SJSA1 (cell line): ENCODE results near the gene TFF3. TPM values are rescaled to one million over a fixed set of nuclear protein-coding genes. Genes with fewer than 3 reads are reported as not detected.
A peak's percentile ranks its signal among the peaks of the same experiment; 100 is the strongest.

ENCODE experiments used
- DNase-seq, 2 experiments: peaks; one replicate each; pipeline ENCODE4 v3.0.0-alpha.2; 2015 to 2020; ENCODE audit warnings: low spot score in 2 of 2, low read depth in 1 of 2
- H3K27ac ChIP-seq: fragments of 250-450 bp; sonication (Bioruptor Pico); 2 replicates; pipeline ENCODE4 v1.5.1; 2020; ENCODE audit warnings: mild to moderate bottlenecking, moderate library complexity
- H3K27me3 ChIP-seq: fragments of 250-450 bp; sonication (Bioruptor Pico); replicated peaks from 2 replicates; pipeline ENCODE4 v1.5.1; 2020; ENCODE audit warnings: mild to moderate bottlenecking, moderate library complexity
- H3K36me3 ChIP-seq: fragments of 250-450 bp; sonication (Bioruptor Pico); 2 replicates; pipeline ENCODE4 v1.5.1; 2020; ENCODE audit warnings: mild to moderate bottlenecking
- H3K4me1 ChIP-seq: fragments of 250-450 bp; sonication (Bioruptor Pico); replicated peaks from 2 replicates; pipeline ENCODE4 v1.6.1; 2021; ENCODE audit warnings: mild to moderate bottlenecking
- H3K4me3 ChIP-seq: fragments of 250-450 bp; sonication (Bioruptor Pico); 2 replicates; pipeline ENCODE4 v1.5.1; 2020; ENCODE audit warnings: mild to moderate bottlenecking
- H3K9me3 ChIP-seq: fragments of 250-450 bp; sonication (Bioruptor Pico); replicated peaks from 2 replicates; pipeline ENCODE4 v1.5.1; 2020; ENCODE audit warnings: mild to moderate bottlenecking
- total RNA-seq: library from RNA; depleted of rRNA; stranded (reverse); fragments of >200 nt; shearing (Covaris generic); gene quantifications from 2 replicates; pipeline ENCODE4 v1.2.3, GENCODE V29; 2014

Gene TFF3
- total RNA-seq, 1 experiment from 2014 or later, result not detected

- no peaks in the 10 kb centered on the region; the same call in 1 of the 2 replicates for H3K9me3 ChIP-seq
- no peaks in the 10 kb centered on the region for H3K27me3 ChIP-seq
- no peaks in the 10 kb centered on the region for H3K4me1 ChIP-seq
- no peaks in the 10 kb centered on the region for H3K36me3 ChIP-seq
- H3K27ac ChIP-seq, result no peak overlapping the region
- no peak overlapping the region for H3K4me3 ChIP-seq
- DNase-seq, result peak in 1 of 2 experiments; percentile 31
Measured at GRCh38 chr21:42351626-42352440, 36.6 kb upstream of the TFF3 start.

- Histone ChIP-seq H3K9me3 (no peaks in the 10 kb centered on the region; the same call in 1 of the 2 replicates), H3K27ac (no peak within 1 kb of the TSS), H3K4me1 (no peaks in the 10 kb centered on the region), H3K27me3 (no peaks in the 10 kb centered on the region), H3K36me3 (no peaks in the 10 kb centered on the region), H3K4me3 (no peak within 1 kb of the TSS)
- peak in 1 of 2 experiments; percentile 32 for DNase-seq
Measured at GRCh38 chr21:42350927-42351426, 35.8 kb upstream of the TFF3 start, which contains the start of gene TFF2. Gene TFF2 (minus strand): TSS chr21:42350994. CDS start chr21:42350957, 37 bp downstream.

GRCh38 chr21:42350318-42350910 lies 35.2 kb upstream of the TFF3 start:
- H3K4me1 ChIP-seq, result no peaks in the 10 kb centered on the region
- H3K27ac ChIP-seq, result no peak overlapping the region
- H3K4me3 ChIP-seq, result no peak overlapping the region
- peak in 1 of 2 experiments; percentile 34 for DNase-seq
- H3K9me3 ChIP-seq, result no peaks in the 10 kb centered on the region; the same call in 1 of the 2 replicates
- H3K27me3 ChIP-seq, result no peaks in the 10 kb centered on the region
- H3K36me3 ChIP-seq, result no peaks in the 10 kb centered on the region

GRCh38 chr21:42349420-42350317 lies 34.5 kb upstream of the TFF3 start:
- Histone ChIP-seq H3K4me1 (no peaks in the 10 kb centered on the region), H3K9me3 (no peaks in the 10 kb centered on the region), H3K4me3 (no peak overlapping the region), H3K27ac (no peak overlapping the region), H3K27me3 (no peaks in the 10 kb centered on the region), H3K36me3 (no peaks in the 10 kb centered on the region)
- DNase-seq, result peak in 1 of 2 experiments; percentile 13

GRCh38 chr21:42348762-42349161 lies 33.6 kb upstream of the TFF3 start:
- no peak for DNase-seq
- Histone ChIP-seq H3K27me3 (no peaks in the 10 kb centered on the region), H3K4me3 (no peak overlapping the region), H3K27ac (no peak overlapping the region), H3K36me3 (no peaks in the 10 kb centered on the region), H3K9me3 (no peaks in the 10 kb centered on the region), H3K4me1 (no peaks in the 10 kb centered on the region)

- no peaks in the 10 kb centered on the region for H3K36me3 ChIP-seq
- no peaks in the 10 kb centered on the region for H3K9me3 ChIP-seq
- H3K27me3 ChIP-seq, result no peaks in the 10 kb centered on the region
- H3K4me3 ChIP-seq, result no peak overlapping the region
- no peaks in the 10 kb centered on the region for H3K4me1 ChIP-seq
- DNase-seq, result peak in 1 of 2 experiments; percentile 32
- no peak overlapping the region for H3K27ac ChIP-seq
Measured at GRCh38 chr21:42347601-42348327, 32.6 kb upstream of the TFF3 start.

GRCh38 chr21:42346866-42347600 lies 31.8 kb upstream of the TFF3 start:
- Histone ChIP-seq H3K4me3 (no peak overlapping the region), H3K27me3 (no peaks in the 10 kb centered on the region), H3K9me3 (no peaks in the 10 kb centered on the region), H3K36me3 (no peaks in the 10 kb centered on the region), H3K4me1 (no peaks in the 10 kb centered on the region), H3K27ac (no peak overlapping the region)
- peak in 1 of 2 experiments; percentile 35 for DNase-seq

GRCh38 chr21:42346441-42346840 lies 31.2 kb upstream of the TFF3 start:
- peak in 1 of 2 experiments; percentile 8 for DNase-seq
- Histone ChIP-seq H3K9me3 (no peaks in the 10 kb centered on the region), H3K27me3 (no peaks in the 10 kb centered on the region), H3K36me3 (no peaks in the 10 kb centered on the region), H3K4me3 (no peak overlapping the region), H3K4me1 (no peaks in the 10 kb centered on the region), H3K27ac (no peak overlapping the region)

GRCh38 chr21:42344631-42345030 lies 29.4 kb upstream of the TFF3 start:
- H3K36me3 ChIP-seq, result no peaks in the 10 kb centered on the region
- no peak overlapping the region for H3K27ac ChIP-seq
- no peak for DNase-seq
- H3K27me3 ChIP-seq, result no peaks in the 10 kb centered on the region
- no peak overlapping the region for H3K4me3 ChIP-seq
- no peaks in the 10 kb centered on the region for H3K4me1 ChIP-seq
- no peaks in the 10 kb centered on the region for H3K9me3 ChIP-seq

GRCh38 chr21:42343963-42344510 lies 28.8 kb upstream of the TFF3 start:
- Histone ChIP-seq H3K4me3 (no peak overlapping the region), H3K36me3 (no peaks in the 10 kb centered on the region), H3K4me1 (no peaks in the 10 kb centered on the region), H3K27me3 (no peaks in the 10 kb centered on the region), H3K9me3 (no peaks in the 10 kb centered on the region), H3K27ac (no peak overlapping the region)
- DNase-seq, result peak in 1 of 2 experiments; percentile 26

- Histone ChIP-seq H3K27ac (no peak overlapping the region), H3K4me3 (no peak overlapping the region), H3K27me3 (no peaks in the 10 kb centered on the region), H3K9me3 (no peaks in the 10 kb centered on the region), H3K4me1 (no peaks in the 10 kb centered on the region), H3K36me3 (no peaks in the 10 kb centered on the region)
- DNase-seq, result peak in 1 of 2 experiments; percentile 33
Measured at GRCh38 chr21:42343556-42343955, 28.3 kb upstream of the TFF3 start.

GRCh38 chr21:42343101-42343500 lies 27.9 kb upstream of the TFF3 start:
- H3K27ac ChIP-seq, result no peak overlapping the region
- no peaks in the 10 kb centered on the region for H3K9me3 ChIP-seq
- no peaks in the 10 kb centered on the region for H3K27me3 ChIP-seq
- H3K36me3 ChIP-seq, result no peaks in the 10 kb centered on the region
- no peak overlapping the region for H3K4me3 ChIP-seq
- peak in 1 of 2 experiments; percentile 39 for DNase-seq
- no peaks in the 10 kb centered on the region for H3K4me1 ChIP-seq
